ENCODE results near the gene SORCS3. TPM values are rescaled to one million over a fixed set of nuclear protein-coding genes. Genes with fewer than 3 reads are reported as not detected.

Gene SORCS3
- total and polyA plus RNA-seq, 2 donors (not counting 1 experiment from before 2014, with no cell fraction given) = not detected

DNA sequence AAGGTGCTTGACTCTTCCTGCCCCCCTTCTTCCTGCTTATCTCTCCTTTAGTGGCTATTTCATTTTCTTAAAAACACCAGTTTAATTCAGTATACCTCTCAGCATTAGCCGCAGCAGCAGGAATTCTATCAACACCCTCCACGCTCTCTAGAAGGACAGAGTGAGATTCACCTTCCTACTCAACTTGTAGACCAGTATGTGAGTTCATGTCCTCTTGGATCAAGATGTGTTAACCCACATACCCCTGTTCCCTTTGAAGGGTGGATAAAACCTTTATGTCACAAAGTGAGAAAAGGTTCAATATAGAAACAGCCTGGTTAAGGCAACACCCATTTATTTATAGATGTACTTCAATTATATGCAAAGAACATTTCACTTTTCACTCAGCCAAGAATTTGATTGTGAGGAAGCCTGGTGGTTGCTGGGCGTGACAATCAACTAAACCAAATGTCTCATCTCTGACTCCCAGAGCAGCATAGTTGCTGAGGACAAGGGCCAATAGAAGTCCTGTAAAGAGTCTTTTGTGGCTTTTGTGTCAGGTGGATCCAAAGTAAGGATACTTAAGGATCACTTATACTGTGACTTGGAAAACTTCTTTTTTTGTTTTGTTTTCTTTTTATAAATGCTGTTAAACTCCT lies 617.1 kb downstream of the SORCS3 start:
- Mint-ChIP-seq H3K27me3 (no peaks in the 10 kb centered on the region), H3K27ac (no peak overlapping the region), H3K9me3 (ENCODE audit: insufficient read depth) (peaks cover 2% of the 10 kb centered on the region), H3K4me1 (no peaks in the 10 kb centered on the region), H3K4me3 (no peak overlapping the region)
- DNase-seq = no peak
- no peaks in the 10 kb centered on the region for H3K9me3 ChIP-seq (ENCODE audit: control extremely low read depth in 1 of 3, control insufficient read depth in 2 of 3, insufficient read depth in 1 of 3, low read length in 2 of 3)
- intact Hi-C loops (cut with micrococcal nuclease) = no loop called here
- 100% methylated on average over 2 of the region's 3 CpGs for WGBS (ENCODE audit: insufficient coverage)
- TF ChIP-seq EZH2 (IDR thresholded peaks at IDR 0.05; ENCODE audit: borderline replicate concordance, insufficient read depth, low read depth, low read length, poor library complexity, severe bottlenecking) = no peak
- TF ChIP-seq, protein P1, sequence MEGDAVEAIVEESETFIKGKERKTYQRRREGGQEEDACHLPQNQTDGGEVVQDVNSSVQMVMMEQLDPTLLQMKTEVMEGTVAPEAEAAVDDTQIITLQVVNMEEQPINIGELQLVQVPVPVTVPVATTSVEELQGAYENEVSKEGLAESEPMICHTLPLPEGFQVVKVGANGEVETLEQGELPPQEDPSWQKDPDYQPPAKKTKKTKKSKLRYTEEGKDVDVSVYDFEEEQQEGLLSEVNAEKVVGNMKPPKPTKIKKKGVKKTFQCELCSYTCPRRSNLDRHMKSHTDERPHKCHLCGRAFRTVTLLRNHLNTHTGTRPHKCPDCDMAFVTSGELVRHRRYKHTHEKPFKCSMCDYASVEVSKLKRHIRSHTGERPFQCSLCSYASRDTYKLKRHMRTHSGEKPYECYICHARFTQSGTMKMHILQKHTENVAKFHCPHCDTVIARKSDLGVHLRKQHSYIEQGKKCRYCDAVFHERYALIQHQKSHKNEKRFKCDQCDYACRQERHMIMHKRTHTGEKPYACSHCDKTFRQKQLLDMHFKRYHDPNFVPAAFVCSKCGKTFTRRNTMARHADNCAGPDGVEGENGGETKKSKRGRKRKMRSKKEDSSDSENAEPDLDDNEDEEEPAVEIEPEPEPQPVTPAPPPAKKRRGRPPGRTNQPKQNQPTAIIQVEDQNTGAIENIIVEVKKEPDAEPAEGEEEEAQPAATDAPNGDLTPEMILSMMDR (IDR thresholded peaks at IDR 0.05) = no peak
- H3K36me3 ChIP-seq (replicated peaks in 1 of 2; ENCODE audit: control extremely low read depth in 1 of 2, control insufficient read depth in 1 of 2, extremely low read depth in 1 of 2, insufficient read depth in 2 of 2, low read length in 1 of 2) = no peaks in the 10 kb centered on the region
- no peak for ATAC-seq (ENCODE audit: low read depth)
- H3K4me3 ChIP-seq (ENCODE audit: control extremely low read depth in 1 of 5, extremely low read depth in 1 of 5, insufficient read depth in 1 of 5, low read depth in 2 of 5, low read length in 4 of 5) = no peak overlapping the region
- no peaks in the 10 kb centered on the region for H3K79me2 ChIP-seq (ENCODE audit: control insufficient read depth, insufficient read depth, low read length)
- no peaks in the 10 kb centered on the region for H3K4me1 ChIP-seq (ENCODE audit: control insufficient read depth in 2 of 2, insufficient read depth in 2 of 2, low read length in 2 of 2)
- no peak overlapping the region for H3K27ac ChIP-seq (ENCODE audit: low read length in 2 of 2)
- H4K20me1 ChIP-seq (ENCODE audit: control insufficient read depth, insufficient read depth, low read length, poor library complexity, severe bottlenecking) = no peaks in the 10 kb centered on the region
- ChIA-PET CTCF (no interaction called here), POLR2A (no interaction called here)
- H2AFZ ChIP-seq (ENCODE audit: insufficient read depth, low read depth, low read length, poor library complexity, severe bottlenecking) = no peak overlapping the region
- H3K4me2 ChIP-seq (replicated peaks; ENCODE audit: low read depth, low read length, poor library complexity, severe bottlenecking) = no peak overlapping the region
- H3K9ac ChIP-seq (ENCODE audit: low read length) = no peak overlapping the region
- H3K27me3 ChIP-seq (replicated peaks in 1 of 4; ENCODE audit: control extremely low read depth in 1 of 4, control insufficient read depth in 3 of 4, insufficient read depth in 4 of 4, low read length in 3 of 4) = no peaks in the 10 kb centered on the region

GRCh38 chr10:105258674-105259065 lies 617.6 kb downstream of the SORCS3 start:
- no peaks in the 10 kb centered on the region for H3K36me3 ChIP-seq (replicated peaks in 1 of 2; ENCODE audit: control extremely low read depth in 1 of 2, control insufficient read depth in 1 of 2, extremely low read depth in 1 of 2, insufficient read depth in 2 of 2, low read length in 1 of 2)
- Mint-ChIP-seq H3K27me3 (no peaks in the 10 kb centered on the region), H3K4me3 (no peak overlapping the region), H3K4me1 (no peaks in the 10 kb centered on the region), H3K27ac (no peak overlapping the region), H3K9me3 (ENCODE audit: insufficient read depth) (peaks cover 2% of the 10 kb centered on the region)
- H3K79me2 ChIP-seq (ENCODE audit: control insufficient read depth, insufficient read depth, low read length) = no peaks in the 10 kb centered on the region
- H3K9me3 ChIP-seq (ENCODE audit: control extremely low read depth in 1 of 3, control insufficient read depth in 2 of 3, insufficient read depth in 1 of 3, low read length in 2 of 3) = no peaks in the 10 kb centered on the region
- CTCF ChIA-PET = no interaction called here
- H3K4me1 ChIP-seq (ENCODE audit: control insufficient read depth in 2 of 2, insufficient read depth in 2 of 2, low read length in 2 of 2) = no peaks in the 10 kb centered on the region
- ATAC-seq (ENCODE audit: low read depth) = no peak
- H3K27ac ChIP-seq (ENCODE audit: low read length in 2 of 2) = no peak overlapping the region
- intact Hi-C loops (cut with micrococcal nuclease) = no loop called here
- H3K4me3 ChIP-seq (ENCODE audit: control extremely low read depth in 1 of 5, extremely low read depth in 1 of 5, insufficient read depth in 1 of 5, low read depth in 2 of 5, low read length in 4 of 5) = no peak overlapping the region
- TF ChIP-seq, protein P1 (IDR thresholded peaks at IDR 0.05) = no peak
- no peak for TF ChIP-seq EZH2 (IDR thresholded peaks at IDR 0.05; ENCODE audit: borderline replicate concordance, insufficient read depth, low read depth, low read length, poor library complexity, severe bottlenecking)
- POLR2A ChIA-PET = no interaction called here
- H4K20me1 ChIP-seq (ENCODE audit: control insufficient read depth, insufficient read depth, low read length, poor library complexity, severe bottlenecking) = no peaks in the 10 kb centered on the region
- DNase-seq = no peak
- no CpG with 5 or more reads among the region's 1 CpG for WGBS (ENCODE audit: insufficient coverage)
- no peak overlapping the region for H2AFZ ChIP-seq (ENCODE audit: insufficient read depth, low read depth, low read length, poor library complexity, severe bottlenecking)
- H3K27me3 ChIP-seq (replicated peaks in 1 of 4; ENCODE audit: control extremely low read depth in 1 of 4, control insufficient read depth in 3 of 4, insufficient read depth in 4 of 4, low read length in 3 of 4) = no peaks in the 10 kb centered on the region
- no peak overlapping the region for H3K4me2 ChIP-seq (replicated peaks; ENCODE audit: low read depth, low read length, poor library complexity, severe bottlenecking)
- H3K9ac ChIP-seq (ENCODE audit: low read length) = no peak overlapping the region

All from B cell (primary cell).